Measurements from ENCODE around the gene CMIP.

- no peak for TF ChIP-seq CTCF (conservative IDR thresholded peaks at IDR 0.05; ENCODE audit: low read length)
- no peak for TF ChIP-seq EZH2phosphoT487 (IDR thresholded peaks at IDR 0.05; ENCODE audit: borderline replicate concordance)
Observed at GRCh38 chr16:81676066-81676882, 231.7 kb downstream of the CMIP start.

Data from Loucy (cell line).